ENCODE data around the gene LRRC15. TPM values are rescaled to one million over a fixed set of nuclear protein-coding genes. Genes with fewer than 3 reads are reported as not detected.

LRRC15 gene
- total and polyA plus RNA-seq, 7 donors, result 0.01 to 0.09 (median 0.04) TPM; not detected in 4

GRCh38 chr3:194332858-194333211 is 36.7 kb downstream of the LRRC15 start:
- intact Hi-C loops (cut with DNase I), result loop anchor here (2.0 to 10.0 kb wide), 3 partner anchors 72 to 264 kb away; no protein-coding TSS in a partner anchor
- Histone ChIP-seq H3K27me3 (ENCODE audit: insufficient read depth in 3 of 3, low read length in 2 of 3) (no peaks in the 10 kb centered on the region), H3K4me1 (peaks cover 10% of the 10 kb centered on the region), H3K9me3 (no peaks in the 10 kb centered on the region), H3K36me3 (ENCODE audit: insufficient read depth in 1 of 2, low read depth in 1 of 2) (no peaks in the 10 kb centered on the region), H3K4me3 (no peak overlapping the region), H3K27ac (no peak overlapping the region)
- no peak for DNase-seq
- no peak for ATAC-seq
- TF ChIP-seq CTCF (IDR thresholded peaks at IDR 0.05), result no peak
- 91 to 94% (median 92%) methylated on average over 7 of the region's 7 CpGs for WGBS, 3 donors

- intact Hi-C loops (cut with DNase I), result loop anchor here (5.0 to 10.0 kb wide), 2 partner anchors 264 to 267 kb away; no protein-coding TSS in a partner anchor
- no peak for TF ChIP-seq CTCF (IDR thresholded peaks at IDR 0.05)
- Histone ChIP-seq H3K4me3 (no peak overlapping the region), H3K36me3 (ENCODE audit: insufficient read depth in 1 of 2, low read depth in 1 of 2) (no peaks in the 10 kb centered on the region), H3K27ac (no peak overlapping the region), H3K9me3 (no peaks in the 10 kb centered on the region), H3K4me1 (peaks cover 10% of the 10 kb centered on the region), H3K27me3 (ENCODE audit: insufficient read depth in 3 of 3, low read length in 2 of 3) (no peaks in the 10 kb centered on the region)
- ATAC-seq, result no peak
- WGBS, 3 donors, result 46 to 70% (median 59%) methylated on average over 4 of the region's 4 CpGs
- no peak for DNase-seq
Measured at GRCh38 chr3:194330579-194330978, 39.0 kb downstream of the LRRC15 start.

GRCh38 chr3:194330160-194330559 is 39.4 kb downstream of the LRRC15 start:
- no peak overlapping the region for H3K4me3 ChIP-seq
- no peaks in the 10 kb centered on the region for H3K36me3 ChIP-seq (ENCODE audit: insufficient read depth in 1 of 2, low read depth in 1 of 2)
- no peak for TF ChIP-seq CTCF (IDR thresholded peaks at IDR 0.05)
- no peaks in the 10 kb centered on the region for H3K27me3 ChIP-seq (ENCODE audit: insufficient read depth in 3 of 3, low read length in 2 of 3)
- 63 to 72% (median 63%) methylated on average over 10 of the region's 10 CpGs for WGBS, 3 donors
- intact Hi-C loops (cut with DNase I), result loop anchor here (5.0 to 10.0 kb wide), 2 partner anchors 265 to 267 kb away; no protein-coding TSS in a partner anchor
- DNase-seq (peak in 1 of 2 donors; percentile 27), ATAC-seq (no peak)
- H3K4me1 ChIP-seq, result peaks cover 10% of the 10 kb centered on the region
- H3K9me3 ChIP-seq, result no peaks in the 10 kb centered on the region
- no peak overlapping the region for H3K27ac ChIP-seq

- no peak overlapping the region for H3K27ac ChIP-seq
- 31 to 37% (median 32%) methylated on average over 7 of the region's 7 CpGs for WGBS, 3 donors
- no peak overlapping the region for H3K4me3 ChIP-seq
- H3K9me3 ChIP-seq, result no peaks in the 10 kb centered on the region
- no peaks in the 10 kb centered on the region for H3K27me3 ChIP-seq (ENCODE audit: insufficient read depth in 3 of 3, low read length in 2 of 3)
- ATAC-seq (peak in 3 of 4 donors; percentile 20 to 64 (median 62)), DNase-seq (no peak)
- intact Hi-C loops (cut with DNase I), result no loop called here
- H3K36me3 ChIP-seq (ENCODE audit: insufficient read depth in 1 of 2, low read depth in 1 of 2), result no peaks in the 10 kb centered on the region
- peaks cover 10% of the 10 kb centered on the region for H3K4me1 ChIP-seq
- no peak for TF ChIP-seq CTCF (IDR thresholded peaks at IDR 0.05)
Measured at GRCh38 chr3:194329583-194329965, 40.0 kb downstream of the LRRC15 start.

- intact Hi-C loops (cut with DNase I), result no loop called here
- ATAC-seq (no peak), DNase-seq (no peak)
- Histone ChIP-seq H3K4me3 (no peak overlapping the region), H3K27me3 (ENCODE audit: insufficient read depth in 3 of 3, low read length in 2 of 3) (no peaks in the 10 kb centered on the region), H3K9me3 (no peaks in the 10 kb centered on the region), H3K36me3 (ENCODE audit: insufficient read depth in 1 of 2, low read depth in 1 of 2) (no peaks in the 10 kb centered on the region), H3K4me1 (peaks cover 13% of the 10 kb centered on the region), H3K27ac (no peak overlapping the region)
- WGBS, 3 donors, result 36 to 43% (median 39%) methylated on average over 14 of the region's 14 CpGs
- TF ChIP-seq CTCF (IDR thresholded peaks at IDR 0.05), result no peak
Measured at GRCh38 chr3:194328942-194329582, 40.5 kb downstream of the LRRC15 start.
